Neutrophil (primary cell): ENCODE measurements around the gene MATR3.

Experiments
- H3K27ac ChIP-seq: fragments of 200-600 bp; sonication (generic); 2 replicates; pipeline ENCODE4 v1.5.1; 2016; ENCODE audit warnings: mild to moderate bottlenecking, moderate library complexity
- H3K27me3 ChIP-seq: fragments of 200-600 bp; sonication (generic); 2 replicates; pipeline ENCODE4 v1.6.0; 2016; ENCODE audit warnings: mild to moderate bottlenecking
- H3K36me3 ChIP-seq: fragments of 200-600 bp; sonication (generic); 2 replicates; pipeline ENCODE4 v1.5.1; 2017
- H3K4me1 ChIP-seq, 2 experiments: fragments of 200-600 bp in 1 of 2; sonication (generic) in 1 of 2; 1 replicate in 1 of 2; 2 replicates in 1 of 2; pipeline versions ENCODE4 v1.5.1 to v1.6.1; 2013 to 2016; ENCODE audit warnings: low read depth in 1 of 2, low read length in 1 of 2, mild to moderate bottlenecking in 1 of 2, moderate library complexity in 1 of 2; ENCODE audit not compliant: control insufficient read depth in 1 of 2, insufficient read depth in 1 of 2
- H3K4me3 ChIP-seq, 2 experiments: fragments of 200-600 bp in 1 of 2; sonication (generic) in 1 of 2; 1 replicate in 1 of 2; 2 replicates in 1 of 2; pipeline ENCODE4 v1.5.1; 2013 to 2016; ENCODE audit warnings: low read depth in 1 of 2, low read length in 1 of 2, mild to moderate bottlenecking in 1 of 2, moderate library complexity in 1 of 2
- H3K9me3 ChIP-seq: fragments of 200-600 bp; sonication (generic); 2 replicates; pipeline ENCODE4 v1.5.1; 2016
- TF ChIP-seq, protein P1 (sequence below): fragments of 200-600 bp; sonication (generic); IDR thresholded peaks from 2 replicates; pipeline ENCODE4 v1.5.1; 2016; ENCODE audit warnings: antibody characterized with exemption

Gene MATR3

DNA sequence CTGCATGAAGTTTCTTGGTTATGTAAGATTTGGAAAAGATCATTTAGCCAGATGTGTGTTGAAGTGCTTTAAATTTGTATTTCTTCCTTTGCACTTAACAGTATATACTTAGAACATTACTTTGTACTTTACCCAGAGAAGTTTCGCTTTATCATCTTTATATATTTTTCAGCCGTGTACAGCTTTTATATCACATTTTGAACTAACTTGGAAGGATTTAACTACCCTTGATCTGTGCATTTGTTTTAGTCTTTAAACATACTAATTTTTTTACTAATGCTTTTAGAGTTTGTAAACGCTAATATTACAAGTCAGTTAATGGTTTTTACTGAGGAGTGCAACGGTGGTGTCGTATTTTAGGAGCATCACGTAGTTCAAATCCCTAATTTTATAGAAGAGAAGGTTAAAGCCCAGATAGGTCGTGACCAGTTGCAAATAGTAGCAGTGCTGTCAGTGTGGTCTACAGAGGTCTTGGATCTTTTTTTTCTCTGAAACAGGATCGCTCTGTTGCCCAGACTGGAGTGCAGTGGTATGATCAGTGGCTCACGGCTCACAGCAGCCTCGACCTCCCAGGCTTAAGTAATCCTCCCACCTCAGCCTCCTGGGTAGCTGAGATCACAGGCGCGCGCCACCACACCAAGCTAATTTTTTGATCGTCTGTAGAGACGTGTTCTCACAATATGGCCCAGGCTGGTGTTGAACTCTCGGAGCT, 2.0 kb downstream of the MATR3 start:
- H3K27ac ChIP-seq: peak overlapping the region; percentile 94
- H3K36me3 ChIP-seq: no peaks in the 10 kb centered on the region
- peak overlapping the region; percentile 86 to 89 for H3K4me3 ChIP-seq
- peaks cover 30 to 48% of the 10 kb centered on the region in 2 experiments for H3K4me1 ChIP-seq
- no peaks in the 10 kb centered on the region for H3K9me3 ChIP-seq
- H3K27me3 ChIP-seq: no peaks in the 10 kb centered on the region
- TF ChIP-seq, protein P1, sequence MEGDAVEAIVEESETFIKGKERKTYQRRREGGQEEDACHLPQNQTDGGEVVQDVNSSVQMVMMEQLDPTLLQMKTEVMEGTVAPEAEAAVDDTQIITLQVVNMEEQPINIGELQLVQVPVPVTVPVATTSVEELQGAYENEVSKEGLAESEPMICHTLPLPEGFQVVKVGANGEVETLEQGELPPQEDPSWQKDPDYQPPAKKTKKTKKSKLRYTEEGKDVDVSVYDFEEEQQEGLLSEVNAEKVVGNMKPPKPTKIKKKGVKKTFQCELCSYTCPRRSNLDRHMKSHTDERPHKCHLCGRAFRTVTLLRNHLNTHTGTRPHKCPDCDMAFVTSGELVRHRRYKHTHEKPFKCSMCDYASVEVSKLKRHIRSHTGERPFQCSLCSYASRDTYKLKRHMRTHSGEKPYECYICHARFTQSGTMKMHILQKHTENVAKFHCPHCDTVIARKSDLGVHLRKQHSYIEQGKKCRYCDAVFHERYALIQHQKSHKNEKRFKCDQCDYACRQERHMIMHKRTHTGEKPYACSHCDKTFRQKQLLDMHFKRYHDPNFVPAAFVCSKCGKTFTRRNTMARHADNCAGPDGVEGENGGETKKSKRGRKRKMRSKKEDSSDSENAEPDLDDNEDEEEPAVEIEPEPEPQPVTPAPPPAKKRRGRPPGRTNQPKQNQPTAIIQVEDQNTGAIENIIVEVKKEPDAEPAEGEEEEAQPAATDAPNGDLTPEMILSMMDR: no peak

DNA sequence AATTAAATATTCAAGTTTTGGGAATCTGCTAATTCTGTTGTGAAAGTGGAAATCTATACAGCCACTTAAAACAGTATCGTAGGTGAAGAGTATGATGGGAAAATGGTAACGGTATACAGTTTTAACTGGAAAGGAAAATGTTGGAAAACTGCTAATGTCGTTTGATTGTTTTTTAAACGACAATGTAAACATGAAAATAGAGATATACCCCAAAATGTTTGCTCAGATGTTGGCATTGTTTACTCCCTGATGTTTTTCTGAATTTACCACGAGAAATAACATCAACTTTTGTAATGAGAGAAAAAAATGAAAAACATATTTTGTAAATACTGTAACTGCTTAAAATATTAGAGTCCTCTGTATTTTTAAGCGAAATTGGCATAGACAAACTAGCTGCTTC, 2.7 kb downstream of the MATR3 start:
- no peaks in the 10 kb centered on the region for H3K27me3 ChIP-seq
- H3K4me3 ChIP-seq: no peak overlapping the region
- H3K36me3 ChIP-seq: no peaks in the 10 kb centered on the region
- TF ChIP-seq, protein P1: no peak
- peaks cover 30 to 48% of the 10 kb centered on the region in 2 experiments for H3K4me1 ChIP-seq
- H3K9me3 ChIP-seq: no peaks in the 10 kb centered on the region
- no peak overlapping the region for H3K27ac ChIP-seq

DNA sequence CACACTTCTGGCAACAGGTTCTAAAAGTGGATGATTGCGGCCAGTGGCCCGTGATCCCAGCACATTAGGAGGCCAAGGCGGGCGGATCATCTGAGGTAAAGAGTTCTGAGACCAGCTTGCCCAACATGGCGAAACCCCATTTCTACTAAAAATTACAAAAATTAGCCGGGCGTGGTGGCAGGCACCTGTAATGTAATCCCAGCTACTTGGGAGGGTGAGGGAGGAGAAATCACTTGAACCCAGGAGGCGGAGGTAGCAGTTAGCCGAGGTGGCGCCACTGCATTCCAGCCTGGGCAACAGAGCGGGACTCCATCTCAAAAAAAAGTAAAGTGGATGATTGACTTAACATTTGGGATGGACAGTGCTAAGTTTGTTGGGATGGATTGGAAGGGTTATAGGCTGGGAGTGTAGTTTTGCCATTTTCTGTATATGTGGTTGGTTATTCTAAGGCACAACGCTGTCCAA, 3.4 kb downstream of the MATR3 start:
- Histone ChIP-seq H3K27me3 (no peaks in the 10 kb centered on the region), H3K4me3 (no peak overlapping the region)

DNA sequence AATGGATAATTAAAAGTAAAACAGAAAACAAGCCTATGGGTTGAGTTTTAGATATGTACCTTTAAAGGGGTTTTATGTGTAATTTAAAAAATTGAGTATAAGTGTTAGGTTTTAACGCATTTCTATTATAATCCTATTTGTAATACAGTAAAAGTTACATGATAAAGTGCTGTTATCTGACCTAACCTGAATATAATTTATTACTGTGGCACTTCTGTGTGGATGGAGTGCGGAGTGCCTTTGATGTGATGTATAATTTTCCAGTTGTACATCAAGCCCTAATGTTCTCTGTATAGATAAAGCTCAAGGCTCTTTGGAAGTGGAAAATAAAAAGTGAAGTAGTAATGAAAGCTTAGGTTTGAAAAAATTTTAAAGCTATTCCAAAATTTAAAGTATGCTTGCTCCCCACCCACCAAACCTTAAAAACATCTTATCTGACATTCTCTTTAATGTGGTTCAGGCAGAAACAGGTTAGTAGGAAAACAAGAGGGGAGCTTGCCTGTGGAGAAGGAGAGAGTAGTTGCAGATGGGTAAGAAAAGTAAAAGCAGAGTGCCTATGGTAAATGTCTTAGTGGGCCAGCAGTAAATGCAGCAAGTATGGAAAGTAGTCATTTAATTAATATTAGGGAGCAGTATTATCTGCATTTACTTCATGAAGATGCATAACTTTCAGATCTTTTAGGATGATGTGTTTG, 4.0 kb downstream of the MATR3 start:
- H3K27ac ChIP-seq: no peak overlapping the region
- no peaks in the 10 kb centered on the region for H3K27me3 ChIP-seq
- no peaks in the 10 kb centered on the region for H3K9me3 ChIP-seq
- peaks cover 30 to 48% of the 10 kb centered on the region in 2 experiments for H3K4me1 ChIP-seq
- H3K36me3 ChIP-seq: no peaks in the 10 kb centered on the region
- TF ChIP-seq, protein P1: no peak
- no peak overlapping the region for H3K4me3 ChIP-seq

More for the DNA sequence above, 3.4 kb downstream of the MATR3 start:
- no peaks in the 10 kb centered on the region for H3K9me3 ChIP-seq
- no peaks in the 10 kb centered on the region for H3K36me3 ChIP-seq
- peaks cover 30 to 48% of the 10 kb centered on the region in 2 experiments for H3K4me1 ChIP-seq
- TF ChIP-seq, protein P1: no peak
- no peak overlapping the region for H3K27ac ChIP-seq

DNA sequence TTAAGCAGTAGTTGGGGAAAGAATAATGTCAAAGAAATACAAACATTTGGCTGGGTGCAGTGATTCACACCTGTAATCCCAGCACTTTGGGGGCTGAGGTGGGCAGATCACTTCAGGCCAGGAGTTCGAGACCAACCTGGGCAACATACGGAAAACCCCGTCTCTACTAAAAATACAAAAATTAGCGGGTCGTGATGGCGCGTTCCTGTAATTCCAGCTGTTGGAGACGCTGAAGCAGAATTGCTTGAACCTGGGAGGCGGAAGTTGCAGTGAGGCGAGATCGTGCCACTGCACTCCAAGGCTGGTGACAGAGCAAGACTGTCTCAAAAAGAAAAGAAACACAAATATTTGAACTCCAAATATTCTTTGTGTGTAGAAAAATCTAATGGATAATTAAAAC, 4.7 kb downstream of the MATR3 start:
- Histone ChIP-seq H3K36me3 (no peaks in the 10 kb centered on the region), H3K4me1 (peaks cover 30 to 44% of the 10 kb centered on the region in 2 experiments), H3K4me3 (no peak overlapping the region), H3K9me3 (no peaks in the 10 kb centered on the region), H3K27ac (peak overlapping the region; percentile 17), H3K27me3 (no peaks in the 10 kb centered on the region)
- TF ChIP-seq, protein P1: no peak
